ENCODE results near the gene HYAL3.

HYAL3 gene

GRCh38 chr3:50337175-50337861 is 38.1 kb upstream of the HYAL3 start:
- H3K4me3 ChIP-seq (ENCODE audit: control insufficient read depth, low read depth, low read length), result peak overlapping the region; percentile 90
- peak; percentile 98 for DNase-seq (ENCODE audit: low read depth)
- no peak for TF ChIP-seq CTCF (IDR thresholded peaks at IDR 0.05; ENCODE audit: control insufficient read depth, insufficient read depth, low read depth, low read length, missing control alignments)

GRCh38 chr3:50336452-50337174 is 37.4 kb upstream of the HYAL3 start:
- TF ChIP-seq CTCF (IDR thresholded peaks at IDR 0.05; ENCODE audit: control insufficient read depth, insufficient read depth, low read depth, low read length, missing control alignments), result no peak
- DNase-seq (ENCODE audit: low read depth), result no peak
- H3K4me3 ChIP-seq (ENCODE audit: control insufficient read depth, low read depth, low read length), result peak overlapping the region; percentile 90

- H3K4me3 ChIP-seq (ENCODE audit: control insufficient read depth, low read depth, low read length), result no peak overlapping the region
- no peak for DNase-seq (ENCODE audit: low read depth)
- TF ChIP-seq CTCF (IDR thresholded peaks at IDR 0.05; ENCODE audit: control insufficient read depth, insufficient read depth, low read depth, low read length, missing control alignments), result no peak
Measured at GRCh38 chr3:50334339-50335075, 35.3 kb upstream of the HYAL3 start.

GRCh38 chr3:50333744-50334328 is 34.6 kb upstream of the HYAL3 start:
- H3K4me3 ChIP-seq (ENCODE audit: control insufficient read depth, low read depth, low read length), result no peak overlapping the region

GRCh38 chr3:50331364-50331907 is 32.2 kb upstream of the HYAL3 start:
- no peak for DNase-seq (ENCODE audit: low read depth)
- H3K4me3 ChIP-seq (ENCODE audit: control insufficient read depth, low read depth, low read length), result no peak overlapping the region
- TF ChIP-seq CTCF (IDR thresholded peaks at IDR 0.05; ENCODE audit: control insufficient read depth, insufficient read depth, low read depth, low read length, missing control alignments), result no peak

More at GRCh38 chr3:50333744-50334328, 34.6 kb upstream of the HYAL3 start:
- DNase-seq (ENCODE audit: low read depth), result peak; percentile 45
- TF ChIP-seq CTCF (IDR thresholded peaks at IDR 0.05; ENCODE audit: control insufficient read depth, insufficient read depth, low read depth, low read length, missing control alignments), result no peak

- DNase-seq (ENCODE audit: low read depth), result no peak
- no peak overlapping the region for H3K4me3 ChIP-seq (ENCODE audit: control insufficient read depth, low read depth, low read length)
- no peak for TF ChIP-seq CTCF (IDR thresholded peaks at IDR 0.05; ENCODE audit: control insufficient read depth, insufficient read depth, low read depth, low read length, missing control alignments)
Measured at GRCh38 chr3:50330330-50330729, 31.1 kb upstream of the HYAL3 start.

Measured in AG09309 (cell line).